Measurements from ENCODE around the gene GDF2.

DNA sequence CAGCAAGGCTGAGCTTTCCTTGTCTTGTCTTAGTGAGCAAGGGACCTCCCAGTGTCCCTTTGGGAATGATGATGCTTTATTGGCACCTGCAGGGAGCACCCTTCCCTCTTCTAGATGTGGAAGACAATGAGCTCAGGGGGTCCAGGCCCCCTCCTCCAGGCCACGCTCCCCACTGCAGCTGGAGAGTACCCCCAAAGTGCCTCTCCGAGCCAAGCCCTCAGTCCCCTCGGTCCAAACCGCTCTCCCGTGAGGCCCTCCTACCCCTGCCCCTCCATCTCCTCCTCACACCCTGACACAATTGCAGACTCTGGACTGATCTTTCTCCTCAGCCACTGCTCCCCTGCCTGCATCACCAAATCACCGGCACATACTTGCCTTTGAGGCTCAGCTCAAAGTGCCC lies 42.7 kb downstream of the GDF2 start:
- TF ChIP-seq SIN3A (IDR thresholded peaks at IDR 0.05; ENCODE audit: low read depth, low read length): no peak
- no peak for TF ChIP-seq CTCF (IDR thresholded peaks at IDR 0.05 in 2 of 3, conservative IDR thresholded peaks at IDR 0.05 in 1 of 3; ENCODE audit: control insufficient read depth in 2 of 3, extremely low read depth in 1 of 3, insufficient read depth in 1 of 3, low read depth in 3 of 3, low read length in 3 of 3)
- no peak for TF ChIP-seq NFYB (IDR thresholded peaks at IDR 0.05; ENCODE audit: insufficient read depth, low read depth, low read length)
- TF ChIP-seq MTA3 (IDR thresholded peaks at IDR 0.05; ENCODE audit: borderline replicate concordance, low read length): no peak
- TF ChIP-seq HDAC2 (IDR thresholded peaks at IDR 0.05): no peak
- no peak for TF ChIP-seq BHLHE40 (IDR thresholded peaks at IDR 0.05; ENCODE audit: borderline replicate concordance in 1 of 2, low read depth in 2 of 2, low read length in 1 of 2)
- TF ChIP-seq USF2 (IDR thresholded peaks at IDR 0.05; ENCODE audit: borderline replicate concordance, low read depth, low read length): no peak

Data from GM12878 (cell line).